Cardiac fibroblast (primary cell): Measurements from ENCODE around the gene ATAD1.
"Not testable (repeated sequence)": the region's sequence is repeated elsewhere in the genome, so short reads cannot be mapped to it uniquely, and the experiment has no call there.

Experiments
- DNase-seq, 2 donors: peaks; one replicate each; pipeline versions ENCODE4 v3.0.0 to v3.0.0-alpha.2; 2010; ENCODE audit warnings: low read depth in 2 of 2
- H3K4me3 ChIP-seq, 2 donors: replicated peaks in 1 of 2; 1 replicate in 1 of 2; 2 replicates in 1 of 2; pipeline ENCODE4 v1.5.1; 2011; ENCODE audit warnings: low read depth in 2 of 2, low read length in 2 of 2, mild to moderate bottlenecking in 2 of 2, moderate library complexity in 1 of 2
- TF ChIP-seq, protein P1 (sequence below): IDR thresholded peaks from one replicate; pipeline ENCODE4 v1.5.1; 2011; ENCODE audit warnings: low read depth, mild to moderate bottlenecking, low read length, inconsistent platforms

The ATAD1 gene

GRCh38 chr10:87837445-87837844 is 19.4 kb upstream of the ATAD1 start:
- H3K4me3 ChIP-seq: no peak overlapping the region
- DNase-seq: no peak
- TF ChIP-seq, protein P1, sequence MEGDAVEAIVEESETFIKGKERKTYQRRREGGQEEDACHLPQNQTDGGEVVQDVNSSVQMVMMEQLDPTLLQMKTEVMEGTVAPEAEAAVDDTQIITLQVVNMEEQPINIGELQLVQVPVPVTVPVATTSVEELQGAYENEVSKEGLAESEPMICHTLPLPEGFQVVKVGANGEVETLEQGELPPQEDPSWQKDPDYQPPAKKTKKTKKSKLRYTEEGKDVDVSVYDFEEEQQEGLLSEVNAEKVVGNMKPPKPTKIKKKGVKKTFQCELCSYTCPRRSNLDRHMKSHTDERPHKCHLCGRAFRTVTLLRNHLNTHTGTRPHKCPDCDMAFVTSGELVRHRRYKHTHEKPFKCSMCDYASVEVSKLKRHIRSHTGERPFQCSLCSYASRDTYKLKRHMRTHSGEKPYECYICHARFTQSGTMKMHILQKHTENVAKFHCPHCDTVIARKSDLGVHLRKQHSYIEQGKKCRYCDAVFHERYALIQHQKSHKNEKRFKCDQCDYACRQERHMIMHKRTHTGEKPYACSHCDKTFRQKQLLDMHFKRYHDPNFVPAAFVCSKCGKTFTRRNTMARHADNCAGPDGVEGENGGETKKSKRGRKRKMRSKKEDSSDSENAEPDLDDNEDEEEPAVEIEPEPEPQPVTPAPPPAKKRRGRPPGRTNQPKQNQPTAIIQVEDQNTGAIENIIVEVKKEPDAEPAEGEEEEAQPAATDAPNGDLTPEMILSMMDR: no peak

DNA sequence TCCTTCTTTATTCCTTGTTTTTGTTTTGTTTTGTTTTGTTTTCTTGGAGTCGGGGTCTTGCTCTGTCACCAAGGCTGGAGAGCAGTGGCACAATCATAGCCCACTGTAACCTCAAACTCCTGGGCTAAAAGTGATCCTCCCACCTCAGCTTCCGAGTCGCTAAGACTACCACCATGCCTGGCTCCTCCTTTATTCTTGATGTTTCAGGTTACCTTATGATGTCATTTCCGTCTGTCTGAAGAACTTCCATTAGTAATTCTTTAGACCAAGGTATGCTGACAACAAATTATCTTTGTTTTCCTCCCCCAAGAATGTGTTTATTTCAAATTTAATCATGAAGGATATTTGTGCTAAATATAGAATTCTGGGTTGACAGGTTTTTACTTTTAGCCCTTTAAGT is 18.1 kb upstream of the ATAD1 start:
- TF ChIP-seq, protein P1: no peak
- DNase-seq: no peak
- H3K4me3 ChIP-seq: no peak overlapping the region

GRCh38 chr10:87829986-87830729 is 12.1 kb upstream of the ATAD1 start:
- H3K4me3 ChIP-seq: no peak overlapping the region
- TF ChIP-seq, protein P1: no peak
- no peak for DNase-seq

GRCh38 chr10:87829051-87829450 is 11.0 kb upstream of the ATAD1 start:
- DNase-seq, H3K4me3 ChIP-seq: not testable (repeated sequence)

DNA sequence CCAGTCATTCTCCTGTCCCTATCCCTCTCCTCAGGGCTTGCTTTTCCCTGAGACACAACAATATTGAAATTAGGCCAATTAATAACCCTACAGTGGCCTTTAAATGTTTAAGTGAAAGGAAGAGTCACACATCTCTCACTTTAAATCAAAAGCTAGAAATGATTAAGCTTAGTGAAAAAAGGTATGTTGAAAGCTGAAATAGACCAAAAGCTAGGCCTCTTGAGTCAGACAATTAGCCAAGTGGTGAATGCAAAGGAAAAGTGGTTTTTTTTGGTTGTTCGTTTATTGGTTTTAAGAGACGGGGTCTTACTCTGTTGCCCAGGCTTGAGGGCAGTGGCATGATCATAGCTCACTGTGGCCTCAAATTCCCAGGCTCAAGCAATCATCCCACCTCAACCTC is 9.7 kb upstream of the ATAD1 start:
- DNase-seq: no peak
- TF ChIP-seq, protein P1: no peak
- no peak overlapping the region for H3K4me3 ChIP-seq

GRCh38 chr10:87826653-87827052 is 8.6 kb upstream of the ATAD1 start:
- DNase-seq: no peak
- H3K4me3 ChIP-seq: no peak overlapping the region
- TF ChIP-seq, protein P1: no peak

DNA sequence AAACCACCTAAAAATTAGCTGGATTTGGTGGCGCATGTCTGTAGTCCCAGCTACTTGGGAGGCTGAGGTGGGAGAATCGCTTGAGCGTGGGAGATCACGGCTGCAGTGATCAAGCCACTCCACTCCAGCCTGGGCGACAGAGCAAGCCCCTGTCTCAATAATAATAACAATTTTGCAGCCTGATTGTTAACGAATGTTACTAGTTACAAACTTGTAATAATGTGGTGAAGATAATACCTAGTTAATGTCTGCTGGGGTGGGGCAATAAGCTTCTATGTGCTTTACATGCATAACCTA is 1.2 kb upstream of the ATAD1 start:
- DNase-seq: no peak
- TF ChIP-seq, protein P1: no peak
- H3K4me3 ChIP-seq: no peak overlapping the region
